Left ventricle myocardium inferior (tissue), 1 donor: ENCODE data around the gene PELO. TPM values are rescaled to one million over a fixed set of nuclear protein-coding genes. Genes with fewer than 3 reads are reported as not detected.

Experiments
- DNase-seq: peaks from one replicate; pipeline ENCODE4 v3.0.0-alpha.2; 2020
- H3K27ac ChIP-seq: fragments of 200-600 bp; replicated peaks from 2 replicates; pipeline ENCODE4 v1.8.0; 2021
- H3K27me3 ChIP-seq: fragments of 200-600 bp; 2 replicates; pipeline ENCODE4 v1.8.0; 2021; ENCODE audit warnings: low read depth
- H3K36me3 ChIP-seq: fragments of 200-600 bp; 2 replicates; pipeline ENCODE4 v1.8.0; 2021
- H3K4me1 ChIP-seq: fragments of 200-600 bp; 2 replicates; pipeline ENCODE4 v1.8.0; 2021
- H3K4me3 ChIP-seq: fragments of 200-600 bp; 2 replicates; pipeline ENCODE4 v1.8.0; 2021; ENCODE audit warnings: mild to moderate bottlenecking, moderate library complexity
- H3K9me3 ChIP-seq: fragments of 200-600 bp; replicated peaks from 2 replicates; pipeline ENCODE4 v1.8.0; 2021
- intact Hi-C: fragments of 100-400 bp; cut with micrococcal nuclease; formaldehyde crosslinking; loops from one replicate; pipeline ENCODE4 v1.11.0; 2022
- total RNA-seq: library from RNA; stranded (reverse); fragmentation: NEBNext Ultra II Directional; extraction: Animal tissue kit (Norgen Biotek cat#: 25700); gene quantifications from one replicate; pipeline ENCODE4 v1.2.1, GENCODE V29; 2021
- TF ChIP-seq, protein P1 (sequence below): fragments of 200-600 bp; IDR thresholded peaks from 2 replicates; pipeline ENCODE4 v1.8.0; 2021; ENCODE audit warnings: antibody characterized with exemption, mild to moderate bottlenecking, borderline replicate concordance
- donor health status: DM: no; HTN: yes; CAD: no; lungs with severe emphysema.

The PELO gene
- total RNA-seq, 1 donor from 2014 or later, result 19.7 TPM

GRCh38 chr5:52772668-52773067 lies 15.0 kb upstream of the PELO start:
- H3K4me1 ChIP-seq, result peaks cover 30% of the 10 kb centered on the region
- peak overlapping the region; percentile 84 for H3K27ac ChIP-seq
- no peaks in the 10 kb centered on the region for H3K27me3 ChIP-seq
- no peaks in the 10 kb centered on the region for H3K9me3 ChIP-seq
- no peaks in the 10 kb centered on the region for H3K36me3 ChIP-seq
- no peak for DNase-seq
- intact Hi-C loops, result no loop called here
- H3K4me3 ChIP-seq, result no peak overlapping the region
- TF ChIP-seq, protein P1, sequence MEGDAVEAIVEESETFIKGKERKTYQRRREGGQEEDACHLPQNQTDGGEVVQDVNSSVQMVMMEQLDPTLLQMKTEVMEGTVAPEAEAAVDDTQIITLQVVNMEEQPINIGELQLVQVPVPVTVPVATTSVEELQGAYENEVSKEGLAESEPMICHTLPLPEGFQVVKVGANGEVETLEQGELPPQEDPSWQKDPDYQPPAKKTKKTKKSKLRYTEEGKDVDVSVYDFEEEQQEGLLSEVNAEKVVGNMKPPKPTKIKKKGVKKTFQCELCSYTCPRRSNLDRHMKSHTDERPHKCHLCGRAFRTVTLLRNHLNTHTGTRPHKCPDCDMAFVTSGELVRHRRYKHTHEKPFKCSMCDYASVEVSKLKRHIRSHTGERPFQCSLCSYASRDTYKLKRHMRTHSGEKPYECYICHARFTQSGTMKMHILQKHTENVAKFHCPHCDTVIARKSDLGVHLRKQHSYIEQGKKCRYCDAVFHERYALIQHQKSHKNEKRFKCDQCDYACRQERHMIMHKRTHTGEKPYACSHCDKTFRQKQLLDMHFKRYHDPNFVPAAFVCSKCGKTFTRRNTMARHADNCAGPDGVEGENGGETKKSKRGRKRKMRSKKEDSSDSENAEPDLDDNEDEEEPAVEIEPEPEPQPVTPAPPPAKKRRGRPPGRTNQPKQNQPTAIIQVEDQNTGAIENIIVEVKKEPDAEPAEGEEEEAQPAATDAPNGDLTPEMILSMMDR, result no peak

DNA sequence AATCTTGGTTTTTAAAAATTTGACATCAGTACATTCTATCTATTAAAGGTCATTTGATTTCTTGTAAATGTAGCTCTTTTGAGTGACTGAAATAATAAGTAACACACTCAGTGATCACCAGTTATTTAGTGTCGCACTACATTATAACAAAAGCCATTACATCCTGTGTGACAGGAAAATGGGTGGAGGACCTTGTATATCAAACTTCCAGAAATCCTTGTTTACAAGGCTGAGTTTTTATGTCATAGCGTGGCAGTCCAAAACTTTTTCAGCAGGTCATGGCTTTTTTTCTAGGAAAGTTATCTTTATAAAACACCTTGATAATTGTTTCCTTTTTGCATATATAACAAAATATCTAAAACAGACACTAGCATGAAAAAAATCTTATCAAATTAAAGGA lies 14.4 kb upstream of the PELO start:
- intact Hi-C loops, result no loop called here
- TF ChIP-seq, protein P1, result no peak

GRCh38 chr5:52774005-52774410 lies 13.7 kb upstream of the PELO start:
- peaks cover 24% of the 10 kb centered on the region for H3K4me1 ChIP-seq
- TF ChIP-seq, protein P1, result no peak

More for the DNA sequence above, 14.4 kb upstream of the PELO start:
- H3K4me3 ChIP-seq, result no peak overlapping the region
- H3K27me3 ChIP-seq, result no peaks in the 10 kb centered on the region
- peaks cover 24% of the 10 kb centered on the region for H3K4me1 ChIP-seq
- H3K27ac ChIP-seq, result peak overlapping the region; percentile 84
- H3K36me3 ChIP-seq, result no peaks in the 10 kb centered on the region
- DNase-seq, result no peak
- H3K9me3 ChIP-seq, result no peaks in the 10 kb centered on the region

DNA sequence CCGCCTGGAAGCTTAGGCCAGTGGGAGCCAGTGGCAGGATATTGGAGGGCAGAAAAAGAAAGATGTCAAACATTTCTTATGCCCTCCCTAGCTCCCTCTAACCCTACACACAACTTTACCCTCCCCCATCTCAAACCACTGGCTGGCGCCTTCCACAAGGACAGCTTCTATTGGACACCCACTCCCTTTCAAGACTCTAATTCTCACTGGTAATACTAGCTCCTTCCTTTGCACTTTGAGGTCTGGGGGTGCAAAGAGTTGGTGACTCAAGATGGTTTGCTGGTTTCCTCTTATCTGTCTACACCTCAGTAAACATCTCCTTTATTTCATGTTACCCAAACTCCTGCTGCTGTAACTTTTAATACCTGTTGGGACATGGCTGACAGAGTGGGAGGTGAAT lies 11.6 kb upstream of the PELO start:
- no peaks in the 10 kb centered on the region for H3K27me3 ChIP-seq
- H3K4me3 ChIP-seq, result no peak overlapping the region
- intact Hi-C loops, result no loop called here
- no peaks in the 10 kb centered on the region for H3K9me3 ChIP-seq
- no peak for DNase-seq
- H3K27ac ChIP-seq, result peak overlapping the region; percentile 66
- TF ChIP-seq, protein P1, result no peak
- H3K4me1 ChIP-seq, result peaks cover 24% of the 10 kb centered on the region
- no peaks in the 10 kb centered on the region for H3K36me3 ChIP-seq

More at GRCh38 chr5:52774005-52774410, 13.7 kb upstream of the PELO start:
- no peaks in the 10 kb centered on the region for H3K36me3 ChIP-seq
- H3K27me3 ChIP-seq, result no peaks in the 10 kb centered on the region
- peak overlapping the region; percentile 84 for H3K27ac ChIP-seq
- H3K4me3 ChIP-seq, result no peak overlapping the region
- intact Hi-C loops, result no loop called here
- DNase-seq, result no peak
- no peaks in the 10 kb centered on the region for H3K9me3 ChIP-seq

- TF ChIP-seq, protein P1, result no peak
- no peaks in the 10 kb centered on the region for H3K27me3 ChIP-seq
Measured at GRCh38 chr5:52777186-52777585, 10.5 kb upstream of the PELO start.

GRCh38 chr5:52778781-52779180 lies 8.9 kb upstream of the PELO start:
- no peak for DNase-seq
- Histone ChIP-seq H3K4me3 (no peak overlapping the region), H3K4me1 (peaks cover 23% of the 10 kb centered on the region), H3K27me3 (no peaks in the 10 kb centered on the region), H3K36me3 (no peaks in the 10 kb centered on the region), H3K27ac (no peak overlapping the region), H3K9me3 (no peaks in the 10 kb centered on the region)
- TF ChIP-seq, protein P1, result no peak
- intact Hi-C loops, result no loop called here

More at GRCh38 chr5:52777186-52777585, 10.5 kb upstream of the PELO start:
- Histone ChIP-seq H3K4me1 (peaks cover 20% of the 10 kb centered on the region), H3K4me3 (no peak overlapping the region), H3K27ac (peak overlapping the region; percentile 66), H3K9me3 (no peaks in the 10 kb centered on the region), H3K36me3 (no peaks in the 10 kb centered on the region)
- DNase-seq, result no peak
- intact Hi-C loops, result no loop called here
